ENCODE results near the gene SCYL3.

DNA sequence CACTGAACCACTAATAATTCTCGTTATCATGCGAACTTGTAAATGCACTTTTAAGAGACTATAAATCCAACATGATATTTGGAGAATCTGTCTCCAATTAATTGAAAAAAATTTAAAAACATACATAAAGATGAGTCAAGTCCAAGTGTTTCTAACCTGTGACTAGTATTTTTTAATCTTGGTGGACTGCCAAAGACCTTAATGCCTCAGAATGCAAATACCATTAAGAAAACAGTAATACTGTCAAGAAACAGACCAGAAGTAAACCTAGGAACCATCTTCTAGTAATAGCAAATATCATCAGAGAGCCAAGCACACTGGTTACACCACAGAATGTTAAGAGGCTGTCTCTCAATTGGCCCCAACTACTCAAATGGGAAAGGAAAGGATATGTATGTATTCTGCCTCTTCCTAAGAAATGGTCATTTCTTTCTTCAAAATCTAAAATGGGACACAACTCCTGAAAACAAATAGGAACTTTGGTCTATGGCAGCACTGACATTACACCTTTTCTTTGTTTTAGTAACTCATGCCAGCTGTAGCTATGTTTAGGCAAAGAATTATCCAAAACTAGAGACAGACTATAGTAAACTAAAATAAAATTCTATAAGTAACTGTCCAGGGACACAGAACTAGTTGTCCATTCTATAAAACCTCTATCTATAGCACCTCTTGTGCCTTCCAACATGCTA lies 15.8 kb downstream of the SCYL3 start:
- TF ChIP-seq POLR2AphosphoS5 (IDR thresholded peaks at IDR 0.05): no peak
- TF ChIP-seq CTCF (IDR thresholded peaks at IDR 0.05): no peak
